IMR-90 (cell line): ENCODE measurements around the gene MATK. TPM values are rescaled to one million over a fixed set of nuclear protein-coding genes. Genes with fewer than 3 reads are reported as not detected.
A peak's percentile ranks its signal among the peaks of the same experiment; 100 is the strongest.

Experiments used
- ATAC-seq: fragments of 200-7000 bp; cut with Tn5 transposase; 2 replicates; pipeline ENCODE4 v1.9.1; 2020; ENCODE audit warnings: low read depth, mild to moderate bottlenecking, moderate library complexity
- BruUV-seq: library from RNA; stranded (reverse); fragments of 400-500 nt; replicated peaks from 2 replicates; lab custom pipeline; 2021; lab: Mats Ljungman, UMichigan
- CTCF ChIA-PET: fragments of 300-600 bp; formaldehyde crosslinking; extraction: SDS; loops from one replicate; lab custom pipeline; 2021; ENCODE audit warnings: antibody characterized with exemption; lab: Yijun Ruan, JAX
- POLR2A ChIA-PET: fragments of 300-600 bp; sonication (Branson Sonifier 250); formaldehyde crosslinking; loops from one replicate; lab custom pipeline; 2022; ENCODE audit warnings: antibody characterized with exemption; ENCODE audit not compliant: unreplicated experiment; lab: Charles Lee
- DNase-seq: peaks from one replicate; pipeline ENCODE4 v3.0.0; 2013
- H2AFZ ChIP-seq: replicated peaks from 2 replicates; pipeline ENCODE3; 2013; ENCODE audit warnings: low read length, mild to moderate bottlenecking; ENCODE audit not compliant: poor library complexity
- H2AK5ac ChIP-seq: 2 replicates; pipeline ENCODE4 v1.6.1; 2013; ENCODE audit warnings: low read depth, low read length, inconsistent platforms
- H2AK9ac ChIP-seq: replicated peaks from 2 replicates; pipeline ENCODE3; 2013; ENCODE audit warnings: mild to moderate bottlenecking, low read depth, low read length, moderate library complexity; ENCODE audit not compliant: poor library complexity
- H2BK120ac ChIP-seq: 2 replicates; pipeline ENCODE4 v1.6.1; 2013; ENCODE audit warnings: low read depth, low read length, inconsistent platforms
- H2BK15ac ChIP-seq: 3 replicates; pipeline ENCODE4 v1.6.1; 2013; ENCODE audit warnings: low read depth, low read length, inconsistent platforms
- H2BK20ac ChIP-seq: 2 replicates; pipeline ENCODE4 v1.6.1; 2013; ENCODE audit warnings: low read depth, mild to moderate bottlenecking, inconsistent platforms, low read length, moderate library complexity
- H2BK5ac ChIP-seq: 2 replicates; pipeline ENCODE4 v1.6.1; 2013; ENCODE audit warnings: mild to moderate bottlenecking, low read depth, low read length, inconsistent platforms; ENCODE audit not compliant: poor library complexity, severe bottlenecking
- H3K14ac ChIP-seq: replicated peaks from 2 replicates; pipeline ENCODE4 v1.6.1; 2013; ENCODE audit warnings: low read depth, low read length, inconsistent platforms
- H3K18ac ChIP-seq: 2 replicates; pipeline ENCODE4 v1.6.1; 2013; ENCODE audit warnings: low read depth, low read length, control low read depth
- H3K23ac ChIP-seq: 2 replicates; pipeline ENCODE4 v1.6.1; 2013; ENCODE audit warnings: low read depth, low read length, inconsistent platforms
- H3K27ac ChIP-seq: 2 replicates; pipeline ENCODE4 v1.5.1; 2013; ENCODE audit warnings: mild to moderate bottlenecking, control low read depth, low read length; ENCODE audit not compliant: insufficient read depth
- H3K27me3 ChIP-seq: 2 replicates; pipeline ENCODE4 v1.6.1; 2013; ENCODE audit warnings: low read length; ENCODE audit not compliant: control insufficient read depth, insufficient read depth
- H3K36me3 ChIP-seq: 2 replicates; pipeline ENCODE4 v1.6.1; 2013; ENCODE audit warnings: low read length, mixed read lengths; ENCODE audit not compliant: control insufficient read depth, insufficient read depth
- H3K4ac ChIP-seq: 2 replicates; pipeline ENCODE4 v1.6.1; 2013; ENCODE audit warnings: low read depth, low read length, inconsistent platforms
- H3K4me1 ChIP-seq: 2 replicates; pipeline ENCODE4 v1.6.1; 2013; ENCODE audit warnings: low read length, mixed read lengths; ENCODE audit not compliant: control insufficient read depth, insufficient read depth
- H3K4me2 ChIP-seq: 2 replicates; pipeline ENCODE4 v1.6.1; 2013; ENCODE audit warnings: low read depth, mild to moderate bottlenecking, control low read depth, low read length, moderate library complexity
- H3K4me3 ChIP-seq: 2 replicates; pipeline ENCODE4 v1.5.1; 2013; ENCODE audit warnings: low read depth, mild to moderate bottlenecking, control low read depth, low read length, moderate library complexity; ENCODE audit not compliant: insufficient read depth
- H3K56ac ChIP-seq: 2 replicates; pipeline ENCODE4 v1.6.1; 2013; ENCODE audit warnings: low read length, inconsistent platforms; ENCODE audit not compliant: insufficient read depth; ENCODE audit errors: extremely low read depth
- H3K79me1 ChIP-seq, 2 experiments: 2 replicates each; pipeline ENCODE4 v1.6.1; 2013; ENCODE audit warnings: low read length in 2 of 2, inconsistent platforms in 1 of 2, low read depth in 1 of 2
- H3K9ac ChIP-seq: 2 replicates; pipeline ENCODE4 v1.6.1; 2013; ENCODE audit warnings: low read depth, low read length, control low read depth
- H3K9me1 ChIP-seq: 2 replicates; pipeline ENCODE4 v1.6.1; 2013; ENCODE audit warnings: low read length, inconsistent platforms; ENCODE audit not compliant: insufficient read depth
- H3K9me3 ChIP-seq: 2 replicates; pipeline ENCODE4 v1.6.1; 2013; ENCODE audit warnings: low read length; ENCODE audit not compliant: control insufficient read depth, insufficient read depth
- H4K20me1 ChIP-seq: 2 replicates; pipeline ENCODE4 v1.6.1; 2013; ENCODE audit warnings: low read length, inconsistent platforms; ENCODE audit not compliant: insufficient read depth
- H4K5ac ChIP-seq: 2 replicates; pipeline ENCODE4 v1.6.1; 2013; ENCODE audit warnings: mild to moderate bottlenecking, low read depth, low read length, control low read depth
- H4K8ac ChIP-seq, 2 experiments: 2 replicates each; pipeline ENCODE4 v1.6.1; 2013; ENCODE audit warnings: low read depth in 2 of 2, low read length in 2 of 2, control low read depth in 1 of 2, inconsistent platforms in 1 of 2
- H4K91ac ChIP-seq: 2 replicates; pipeline ENCODE4 v1.6.1; 2013; ENCODE audit warnings: low read depth, low read length, inconsistent platforms; ENCODE audit not compliant: insufficient read depth
- MXI1 ChIP-seq: IDR thresholded peaks from 2 replicates; pipeline ENCODE4 v1.6.1; 2012; ENCODE audit warnings: low read depth, mild to moderate bottlenecking, low read length, moderate library complexity, borderline replicate concordance
- RFX5 ChIP-seq: IDR thresholded peaks from 2 replicates; pipeline ENCODE4 v1.8.0; 2012; ENCODE audit warnings: low read depth, mild to moderate bottlenecking, low read length, moderate library complexity
- WGBS, 2 experiments: methylation state at CpG; one replicate each; pipeline versions ENCODE4 v1.1.5 to v1.1.7; 2013; ENCODE audit warnings: missing lambda C conversion rate in 2 of 2; ENCODE audit not compliant: insufficient read length in 1 of 2; ENCODE audit errors: extremely low coverage in 2 of 2; 5-methylcytosine and 5-hydroxymethylcytosine counted together
- dilution Hi-C: fragments of 300-500 bp; cut with HindIII; formaldehyde crosslinking; loops from one replicate; pipeline ENCODE4 v1.14.3; 2018; ENCODE audit warnings: low sequenced_read_pairs; ENCODE audit not compliant: unreplicated experiment
- in situ Hi-C: fragments of 300-500 bp; cut with MboI; formaldehyde crosslinking; loops from 3 replicates; pipeline ENCODE4 v1.14.3; 2019; ENCODE audit warnings: low sequenced_read_pairs, inconsistent platforms, mixed read lengths
- intact Hi-C: fragments of 100-400 bp; cut with micrococcal nuclease; formaldehyde crosslinking; loops from 2 replicates; pipeline ENCODE4 v1.10.0; 2022
- polyA plus RNA-seq, 3 experiments: library from polyadenylated mRNA; depleted of rRNA; stranded (reverse); fragments of >200 nt; gene quantifications; 2 replicates each; pipeline ENCODE4 v1.2.3, GENCODE V29; 2012; ENCODE audit warnings: low replicate concordance in 1 of 3
- total RNA-seq: library from RNA; depleted of rRNA; stranded (reverse); fragments of >200 nt; gene quantifications from 2 replicates; pipeline ENCODE4 v1.2.3, GENCODE V29; 2012
- TF ChIP-seq, protein P1 (sequence below): conservative IDR thresholded peaks from 2 replicates; pipeline ENCODE4 v1.5.1; 2012; ENCODE audit warnings: mild to moderate bottlenecking, low read depth, low read length, improper control_type of control experiment

Gene MATK
- total and polyA plus RNA-seq, 2 of the 4 experiments (the other 2 are of a cell fraction) = not detected

DNA sequence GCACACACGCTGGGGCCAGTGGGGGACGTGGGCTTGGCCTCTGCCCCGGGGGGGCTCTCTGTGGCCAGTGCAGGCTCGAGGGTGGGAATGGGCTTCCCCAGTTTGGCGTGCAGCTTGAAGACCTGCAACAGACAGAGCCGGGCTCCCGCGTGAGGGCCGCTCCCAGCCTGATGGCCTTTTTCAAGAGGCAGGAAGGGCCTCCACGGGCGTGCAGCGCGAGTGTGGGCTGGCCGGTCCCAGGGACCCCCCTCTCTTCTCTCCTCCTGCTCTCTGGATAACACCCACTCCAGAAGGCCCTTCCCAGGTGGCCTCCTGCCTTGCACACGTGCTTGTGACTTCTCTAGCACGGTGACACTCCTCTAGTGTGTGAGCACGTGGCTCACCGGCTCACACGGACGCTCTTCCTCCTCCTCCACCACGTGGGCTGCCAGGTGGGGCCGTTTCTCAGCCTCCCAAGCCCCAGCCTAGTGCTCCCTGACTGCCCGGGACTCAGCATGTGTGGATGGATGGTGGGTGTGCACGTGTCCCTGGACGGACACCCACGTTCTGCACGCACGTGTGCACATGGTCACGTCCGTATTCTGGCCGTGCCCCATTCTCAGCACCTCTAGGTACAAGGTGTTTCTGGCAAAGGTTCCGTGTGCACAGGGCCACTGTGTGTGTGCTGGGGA lies 39.2 kb upstream of the MATK start:
- no peaks in the 10 kb centered on the region for H3K79me1 ChIP-seq
- 0 out of 2 replicates have a peak, but pooled peaks cover 2% of the 10 kb centered on the region for H3K9me1 ChIP-seq
- no peak overlapping the region for H3K56ac ChIP-seq
- H3K4me3 ChIP-seq = no peak overlapping the region
- no peak overlapping the region for H2BK5ac ChIP-seq
- ChIA-PET CTCF (no interaction called here), POLR2A (no interaction called here)
- no peak overlapping the region for H2BK15ac ChIP-seq
- in situ Hi-C loops = no loop called here
- H2AFZ ChIP-seq = peak overlapping the region; percentile 48
- H2AK9ac ChIP-seq = no peak overlapping the region
- no peak overlapping the region for H3K9ac ChIP-seq
- dilution Hi-C loops = no loop called here
- no peaks in the 10 kb centered on the region for H3K4me1 ChIP-seq
- 40% methylated on average over 1 of the region's 32 CpGs; no CpG with 5 or more reads in 1 of the 2 experiments for WGBS, 2 experiments
- H3K4ac ChIP-seq = no peak overlapping the region
- no peaks in the 10 kb centered on the region for H3K36me3 ChIP-seq
- no peak overlapping the region for H3K23ac ChIP-seq
- H3K18ac ChIP-seq = no peak overlapping the region
- no peak for ATAC-seq
- no peak for DNase-seq
- H3K27me3 ChIP-seq = peaks cover 18% of the 10 kb centered on the region
- H4K20me1 ChIP-seq = no peaks in the 10 kb centered on the region
- no peak overlapping the region for H2BK20ac ChIP-seq
- no peak overlapping the region for H4K91ac ChIP-seq
- no peak overlapping the region for H3K27ac ChIP-seq
- intact Hi-C loops = no loop called here
- no TSS peak for BruUV-seq
- no peak overlapping the region for H4K8ac ChIP-seq
- H4K5ac ChIP-seq = no peak overlapping the region
- no peak overlapping the region for H3K4me2 ChIP-seq
- H3K9me3 ChIP-seq = no peaks in the 10 kb centered on the region
- H3K14ac ChIP-seq = no peak overlapping the region
- H2BK120ac ChIP-seq = no peak overlapping the region
- no peak for TF ChIP-seq MXI1
- TF ChIP-seq RFX5 = no peak
- TF ChIP-seq, protein P1, sequence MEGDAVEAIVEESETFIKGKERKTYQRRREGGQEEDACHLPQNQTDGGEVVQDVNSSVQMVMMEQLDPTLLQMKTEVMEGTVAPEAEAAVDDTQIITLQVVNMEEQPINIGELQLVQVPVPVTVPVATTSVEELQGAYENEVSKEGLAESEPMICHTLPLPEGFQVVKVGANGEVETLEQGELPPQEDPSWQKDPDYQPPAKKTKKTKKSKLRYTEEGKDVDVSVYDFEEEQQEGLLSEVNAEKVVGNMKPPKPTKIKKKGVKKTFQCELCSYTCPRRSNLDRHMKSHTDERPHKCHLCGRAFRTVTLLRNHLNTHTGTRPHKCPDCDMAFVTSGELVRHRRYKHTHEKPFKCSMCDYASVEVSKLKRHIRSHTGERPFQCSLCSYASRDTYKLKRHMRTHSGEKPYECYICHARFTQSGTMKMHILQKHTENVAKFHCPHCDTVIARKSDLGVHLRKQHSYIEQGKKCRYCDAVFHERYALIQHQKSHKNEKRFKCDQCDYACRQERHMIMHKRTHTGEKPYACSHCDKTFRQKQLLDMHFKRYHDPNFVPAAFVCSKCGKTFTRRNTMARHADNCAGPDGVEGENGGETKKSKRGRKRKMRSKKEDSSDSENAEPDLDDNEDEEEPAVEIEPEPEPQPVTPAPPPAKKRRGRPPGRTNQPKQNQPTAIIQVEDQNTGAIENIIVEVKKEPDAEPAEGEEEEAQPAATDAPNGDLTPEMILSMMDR = no peak
- H2AK5ac ChIP-seq = no peak overlapping the region
